Adrenal gland (tissue), 5 donors: ENCODE data around the gene LRRC63.

ENCODE experiments used
- POLR2A ChIP-seq, 2 donors: fragments of 450-650 bp; IDR thresholded peaks; one replicate each; pipeline ENCODE4 v1.6.1; 2017; ENCODE audit warnings: antibody characterized with exemption in 2 of 2, mild to moderate bottlenecking in 2 of 2, moderate library complexity in 1 of 2
- TF ChIP-seq, protein P1 (sequence below), 6 experiments: fragments of 450-650 bp in 4 of 6; fragments of 200-600 bp in 2 of 6; sonication (generic) in 1 of 6; IDR thresholded peaks; 1 replicate in 5 of 6; 2 replicates in 1 of 6; pipeline versions ENCODE4 v1.5.1 to v1.8.0; 2016 to 2021; ENCODE audit warnings: antibody characterized with exemption in 6 of 6, mild to moderate bottlenecking in 2 of 6, moderate library complexity in 1 of 6
- donor health status: DM: no; HTN: no; CAD: no.

DNA sequence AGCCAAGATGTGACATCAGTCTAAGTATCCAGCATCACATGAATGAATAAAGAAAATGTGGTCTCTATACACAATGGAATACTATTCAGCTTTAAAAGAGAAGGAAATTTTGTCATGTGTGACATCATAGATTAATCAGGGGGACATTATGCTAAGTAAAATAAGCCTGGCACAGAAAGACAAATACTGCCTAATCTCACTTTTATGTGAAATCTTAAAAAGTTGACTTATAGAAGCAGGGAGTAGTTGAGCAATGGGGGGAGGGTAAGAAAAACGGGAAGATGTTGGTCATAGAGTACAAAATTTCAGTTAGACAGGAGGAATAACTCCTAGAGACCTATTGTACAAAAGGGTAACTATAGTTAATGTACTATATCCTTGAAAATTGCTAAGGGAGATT lies 19.3 kb upstream of the LRRC63 start:
- TF ChIP-seq, protein P1, sequence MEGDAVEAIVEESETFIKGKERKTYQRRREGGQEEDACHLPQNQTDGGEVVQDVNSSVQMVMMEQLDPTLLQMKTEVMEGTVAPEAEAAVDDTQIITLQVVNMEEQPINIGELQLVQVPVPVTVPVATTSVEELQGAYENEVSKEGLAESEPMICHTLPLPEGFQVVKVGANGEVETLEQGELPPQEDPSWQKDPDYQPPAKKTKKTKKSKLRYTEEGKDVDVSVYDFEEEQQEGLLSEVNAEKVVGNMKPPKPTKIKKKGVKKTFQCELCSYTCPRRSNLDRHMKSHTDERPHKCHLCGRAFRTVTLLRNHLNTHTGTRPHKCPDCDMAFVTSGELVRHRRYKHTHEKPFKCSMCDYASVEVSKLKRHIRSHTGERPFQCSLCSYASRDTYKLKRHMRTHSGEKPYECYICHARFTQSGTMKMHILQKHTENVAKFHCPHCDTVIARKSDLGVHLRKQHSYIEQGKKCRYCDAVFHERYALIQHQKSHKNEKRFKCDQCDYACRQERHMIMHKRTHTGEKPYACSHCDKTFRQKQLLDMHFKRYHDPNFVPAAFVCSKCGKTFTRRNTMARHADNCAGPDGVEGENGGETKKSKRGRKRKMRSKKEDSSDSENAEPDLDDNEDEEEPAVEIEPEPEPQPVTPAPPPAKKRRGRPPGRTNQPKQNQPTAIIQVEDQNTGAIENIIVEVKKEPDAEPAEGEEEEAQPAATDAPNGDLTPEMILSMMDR (IDR thresholded peaks at IDR 0.05) = no peak
- TF ChIP-seq POLR2A (IDR thresholded peaks at IDR 0.05) = no peak
